ENCODE data around the gene TPRX1. TPM values are rescaled to one million over a fixed set of nuclear protein-coding genes. Genes with fewer than 3 reads are reported as not detected.
A peak's percentile ranks its signal among the peaks of the same experiment; 100 is the strongest.

The TPRX1 gene
- polyA plus RNA-seq, 3 donors = not detected

GRCh38 chr19:47754206-47755064 lies 49.9 kb downstream of the TPRX1 start:
- peaks cover 42% of the 10 kb centered on the region for H4K20me1 ChIP-seq (ENCODE audit: insufficient read depth, low read length)
- intact Hi-C loops (cut with micrococcal nuclease) = no loop called here
- peaks cover 0 to 8% (median 4%) of the 10 kb centered on the region in 7 donors for H3K9me3 Mint-ChIP-seq

GRCh38 chr19:47752440-47753211 lies 51.7 kb downstream of the TPRX1 start:
- H3K27ac Mint-ChIP-seq = no peak overlapping the region
- no peaks in the 10 kb centered on the region for H3K9me3 ChIP-seq (replicated peaks in 1 of 2; ENCODE audit: control insufficient read depth in 1 of 2, insufficient read depth in 1 of 2, low read length in 2 of 2)
- H3K9me3 Mint-ChIP-seq = no peaks in the 10 kb centered on the region
- no peak overlapping the region for H3K9ac ChIP-seq (ENCODE audit: insufficient read depth, low read length, poor library complexity, severe bottlenecking)
- 93% methylated on average over 27 of the region's 27 CpGs for WGBS (ENCODE audit: insufficient coverage)
- TF ChIP-seq, protein P1, sequence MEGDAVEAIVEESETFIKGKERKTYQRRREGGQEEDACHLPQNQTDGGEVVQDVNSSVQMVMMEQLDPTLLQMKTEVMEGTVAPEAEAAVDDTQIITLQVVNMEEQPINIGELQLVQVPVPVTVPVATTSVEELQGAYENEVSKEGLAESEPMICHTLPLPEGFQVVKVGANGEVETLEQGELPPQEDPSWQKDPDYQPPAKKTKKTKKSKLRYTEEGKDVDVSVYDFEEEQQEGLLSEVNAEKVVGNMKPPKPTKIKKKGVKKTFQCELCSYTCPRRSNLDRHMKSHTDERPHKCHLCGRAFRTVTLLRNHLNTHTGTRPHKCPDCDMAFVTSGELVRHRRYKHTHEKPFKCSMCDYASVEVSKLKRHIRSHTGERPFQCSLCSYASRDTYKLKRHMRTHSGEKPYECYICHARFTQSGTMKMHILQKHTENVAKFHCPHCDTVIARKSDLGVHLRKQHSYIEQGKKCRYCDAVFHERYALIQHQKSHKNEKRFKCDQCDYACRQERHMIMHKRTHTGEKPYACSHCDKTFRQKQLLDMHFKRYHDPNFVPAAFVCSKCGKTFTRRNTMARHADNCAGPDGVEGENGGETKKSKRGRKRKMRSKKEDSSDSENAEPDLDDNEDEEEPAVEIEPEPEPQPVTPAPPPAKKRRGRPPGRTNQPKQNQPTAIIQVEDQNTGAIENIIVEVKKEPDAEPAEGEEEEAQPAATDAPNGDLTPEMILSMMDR (IDR thresholded peaks at IDR 0.05) = no peak
- H4K20me1 ChIP-seq (ENCODE audit: insufficient read depth, low read length) = peaks cover 57% of the 10 kb centered on the region
- DNase-seq = no peak
- peaks cover 2% of the 10 kb centered on the region for H3K4me1 Mint-ChIP-seq
- peaks cover 0 to 1% (median 0%) of the 10 kb centered on the region in 3 donors for H3K27me3 Mint-ChIP-seq (ENCODE audit: low read depth in 3 of 3)
- H3K27me3 ChIP-seq (ENCODE audit: control insufficient read depth in 2 of 2, insufficient read depth in 2 of 2, low read length in 2 of 2) = no peaks in the 10 kb centered on the region
- H3K4me1 ChIP-seq (ENCODE audit: control insufficient read depth in 1 of 2, insufficient read depth in 2 of 2, low read length in 2 of 2) = no peaks in the 10 kb centered on the region
- H3K4me3 ChIP-seq (replicated peaks in 1 of 3; ENCODE audit: low read depth in 2 of 3, low read length in 3 of 3) = no peak overlapping the region
- H2AFZ ChIP-seq (ENCODE audit: insufficient read depth, low read depth, low read length, poor library complexity, severe bottlenecking) = no peak overlapping the region
- intact Hi-C loops (cut with micrococcal nuclease) = no loop called here
- peaks cover 26% of the 10 kb centered on the region for H3K79me2 ChIP-seq (ENCODE audit: insufficient read depth, low read length)
- H3K4me3 Mint-ChIP-seq = no peak overlapping the region
- H3K36me3 ChIP-seq (replicated peaks in 1 of 2; ENCODE audit: control insufficient read depth in 1 of 2, insufficient read depth in 2 of 2, low read length in 2 of 2) = peaks cover 90 to 100% of the 10 kb centered on the region in 2 donors
- H3K27ac ChIP-seq (ENCODE audit: low read depth in 1 of 2, low read length in 2 of 2) = no peak overlapping the region
- H3K36me3 Mint-ChIP-seq = peaks cover 75 to 95% of the 10 kb centered on the region in 2 donors
- no peak overlapping the region for H3K4me2 ChIP-seq (replicated peaks; ENCODE audit: extremely low read depth, low read length, poor library complexity, severe bottlenecking)

More at GRCh38 chr19:47754206-47755064, 49.9 kb downstream of the TPRX1 start:
- Histone ChIP-seq H3K4me3 (replicated peaks in 1 of 3; ENCODE audit: low read depth in 2 of 3, low read length in 3 of 3) (no peak overlapping the region), H3K9ac (ENCODE audit: insufficient read depth, low read length, poor library complexity, severe bottlenecking) (no peak overlapping the region), H3K36me3 (replicated peaks in 1 of 2; ENCODE audit: control insufficient read depth in 1 of 2, insufficient read depth in 2 of 2, low read length in 2 of 2) (peaks cover 85 to 99% of the 10 kb centered on the region in 2 donors), H3K79me2 (ENCODE audit: insufficient read depth, low read length) (peaks cover 10% of the 10 kb centered on the region), H3K4me2 (replicated peaks; ENCODE audit: extremely low read depth, low read length, poor library complexity, severe bottlenecking) (no peak overlapping the region), H3K27ac (ENCODE audit: low read depth in 1 of 2, low read length in 2 of 2) (no peak overlapping the region), H2AFZ (ENCODE audit: insufficient read depth, low read depth, low read length, poor library complexity, severe bottlenecking) (no peak overlapping the region), H3K4me1 (ENCODE audit: control insufficient read depth in 1 of 2, insufficient read depth in 2 of 2, low read length in 2 of 2) (no peaks in the 10 kb centered on the region), H3K9me3 (replicated peaks in 1 of 2; ENCODE audit: control insufficient read depth in 1 of 2, insufficient read depth in 1 of 2, low read length in 2 of 2) (no peaks in the 10 kb centered on the region), H3K27me3 (ENCODE audit: control insufficient read depth in 2 of 2, insufficient read depth in 2 of 2, low read length in 2 of 2) (no peaks in the 10 kb centered on the region)
- DNase-seq = no peak
- peaks cover 0 to 1% (median 0%) of the 10 kb centered on the region in 3 donors for H3K27me3 Mint-ChIP-seq (ENCODE audit: low read depth in 3 of 3)
- H3K4me3 Mint-ChIP-seq = no peak overlapping the region
- peak overlapping the region in 2 of 7 donors; percentile 26 to 57 for H3K27ac Mint-ChIP-seq
- H3K36me3 Mint-ChIP-seq = peaks cover 79 to 95% of the 10 kb centered on the region in 2 donors
- 95% methylated on average over 11 of the region's 37 CpGs for WGBS (ENCODE audit: insufficient coverage)
- TF ChIP-seq, protein P1 (IDR thresholded peaks at IDR 0.05) = no peak
- no peaks in the 10 kb centered on the region for H3K4me1 Mint-ChIP-seq
